Mesenchymal stem cell (in vitro differentiated cells and primary cell): ENCODE results near the gene HSPG2.

Source experiments
- DNase-seq: peaks from one replicate; pipeline ENCODE4 v3.0.0-alpha.2; 2013
- H2AFZ ChIP-seq: one replicate; pipeline ENCODE4 v1.6.1; 2013; ENCODE audit warnings: low read depth, mild to moderate bottlenecking, control low read depth, inconsistent platforms, low read length, moderate library complexity
- H2AK5ac ChIP-seq: 2 replicates; pipeline ENCODE4 v1.6.1; 2013; ENCODE audit warnings: low read length, moderate library complexity, mild to moderate bottlenecking, inconsistent platforms; ENCODE audit not compliant: severe bottlenecking
- H2BK120ac ChIP-seq: one replicate; pipeline ENCODE4 v1.6.1; 2013; ENCODE audit warnings: low read depth, mild to moderate bottlenecking, inconsistent platforms, low read length, moderate library complexity
- H2BK12ac ChIP-seq, 2 experiments: one replicate each; pipeline ENCODE4 v1.6.1; 2013; ENCODE audit warnings: inconsistent platforms in 2 of 2, low read length in 2 of 2, mild to moderate bottlenecking in 2 of 2, moderate library complexity in 2 of 2, control low read depth in 1 of 2
- H2BK15ac ChIP-seq: one replicate; pipeline ENCODE4 v1.6.1; 2013; ENCODE audit warnings: mild to moderate bottlenecking, low read depth, inconsistent platforms; ENCODE audit not compliant: poor library complexity, severe bottlenecking
- H2BK5ac ChIP-seq: 2 replicates; pipeline ENCODE4 v1.6.1; 2013; ENCODE audit warnings: low read depth, mild to moderate bottlenecking, low read length, control low read depth, inconsistent platforms; ENCODE audit not compliant: poor library complexity, severe bottlenecking
- H3K14ac ChIP-seq, 2 experiments: one replicate each; pipeline ENCODE4 v1.6.1; 2013; ENCODE audit warnings: inconsistent platforms in 2 of 2, low read length in 2 of 2, control low read depth in 1 of 2, mild to moderate bottlenecking in 1 of 2, moderate library complexity in 1 of 2
- H3K18ac ChIP-seq, 2 experiments: one replicate each; pipeline ENCODE4 v1.6.1; 2013; ENCODE audit warnings: inconsistent platforms in 2 of 2, low read length in 2 of 2, control low read depth in 1 of 2, low read depth in 1 of 2, mild to moderate bottlenecking in 1 of 2
- H3K23ac ChIP-seq, 2 experiments: one replicate each; pipeline ENCODE4 v1.6.1; 2013; ENCODE audit warnings: inconsistent platforms in 2 of 2, low read length in 2 of 2, mild to moderate bottlenecking in 2 of 2, moderate library complexity in 2 of 2, control low read depth in 1 of 2
- H3K27ac ChIP-seq: 2 replicates; pipeline ENCODE4 v1.5.1; 2013; ENCODE audit warnings: mild to moderate bottlenecking, moderate library complexity, low read length, control low read depth, inconsistent platforms; ENCODE audit not compliant: poor library complexity, severe bottlenecking
- H3K27me3 ChIP-seq, 2 experiments: 2 replicates each; pipeline versions ENCODE4 v1.6.1 to v1.7.0; 2013; ENCODE audit warnings: low read length in 2 of 2, mild to moderate bottlenecking in 2 of 2, moderate library complexity in 2 of 2, control low read depth in 1 of 2, inconsistent platforms in 1 of 2; ENCODE audit not compliant: control insufficient read depth in 1 of 2, insufficient read depth in 1 of 2
- H3K36me3 ChIP-seq, 2 experiments: 2 replicates each; pipeline versions ENCODE4 v1.6.1 to v1.7.0; 2013; ENCODE audit warnings: low read length in 2 of 2, control low read depth in 1 of 2, inconsistent platforms in 1 of 2, low read depth in 1 of 2, mild to moderate bottlenecking in 1 of 2; ENCODE audit not compliant: insufficient read depth in 2 of 2, control insufficient read depth in 1 of 2
- H3K4ac ChIP-seq, 2 experiments: one replicate each; pipeline ENCODE4 v1.6.1; 2013; ENCODE audit warnings: inconsistent platforms in 2 of 2, low read length in 2 of 2, mild to moderate bottlenecking in 2 of 2, moderate library complexity in 2 of 2, control low read depth in 1 of 2, low read depth in 1 of 2
- H3K4me1 ChIP-seq: 2 replicates; pipeline ENCODE4 v1.6.1; 2013; ENCODE audit warnings: low read depth, low read length, control low read depth; ENCODE audit not compliant: control insufficient read depth, insufficient read depth
- H3K4me2 ChIP-seq: 2 replicates; pipeline ENCODE4 v1.6.1; 2013; ENCODE audit warnings: low read length, mild to moderate bottlenecking, inconsistent platforms; ENCODE audit not compliant: poor library complexity, severe bottlenecking
- H3K4me3 ChIP-seq, 2 experiments: 2 replicates each; pipeline versions ENCODE4 v1.5.1 to v1.7.0; 2013; ENCODE audit warnings: low read length in 2 of 2, mild to moderate bottlenecking in 2 of 2, control low read depth in 1 of 2, low read depth in 1 of 2; ENCODE audit not compliant: insufficient read depth in 1 of 2
- H3K79me1 ChIP-seq: replicated peaks from 2 replicates; pipeline ENCODE4 v1.6.1; 2013; ENCODE audit warnings: mild to moderate bottlenecking, control low read depth, low read length, inconsistent platforms; ENCODE audit not compliant: poor library complexity, severe bottlenecking
- H3K9ac ChIP-seq: 2 replicates; pipeline ENCODE4 v1.7.0; 2013; ENCODE audit warnings: mild to moderate bottlenecking, low read length, moderate library complexity
- H3K9me3 ChIP-seq: 2 replicates; pipeline ENCODE4 v1.7.0; 2013; ENCODE audit warnings: mild to moderate bottlenecking, low read length; ENCODE audit not compliant: control insufficient read depth
- H4K8ac ChIP-seq: one replicate; pipeline ENCODE4 v1.6.1; 2013; ENCODE audit warnings: inconsistent platforms, mild to moderate bottlenecking, low read length, moderate library complexity
- H4K91ac ChIP-seq: one replicate; pipeline ENCODE4 v1.6.1; 2013; ENCODE audit warnings: mild to moderate bottlenecking, low read length, inconsistent platforms
- WGBS: methylation state at CpG from one replicate; pipeline ENCODE4 v1.1.7; 2013; ENCODE audit warnings: mixed read lengths; 5-methylcytosine and 5-hydroxymethylcytosine counted together

Gene HSPG2

GRCh38 chr1:21873174-21873573, 63.9 kb downstream of the HSPG2 start:
- Histone ChIP-seq H3K27ac (no peak overlapping the region), H2BK12ac (no peak overlapping the region), H2AK5ac (no peak overlapping the region), H3K36me3 (peaks cover 92 to 93% of the 10 kb centered on the region in 2 experiments), H3K23ac (no peak overlapping the region), H3K4me2 (no peak overlapping the region), H3K4ac (no peak overlapping the region), H2BK120ac (no peak overlapping the region), H2BK15ac (peak overlapping the region; percentile 8), H2AFZ (no peak overlapping the region), H3K18ac (no peak overlapping the region), H2BK5ac (no peak overlapping the region), H3K4me3 (no peak overlapping the region), H3K9me3 (no peaks in the 10 kb centered on the region), H3K4me1 (peaks cover 28% of the 10 kb centered on the region), H3K79me1 (peaks cover 30% of the 10 kb centered on the region), H3K14ac (no peak overlapping the region), H4K8ac (no peak overlapping the region), H3K9ac (no peak overlapping the region), H4K91ac (no peak overlapping the region), H3K27me3 (no peaks in the 10 kb centered on the region)
- 87% methylated on average over 8 of the region's 8 CpGs for WGBS
- no peak for DNase-seq

- Histone ChIP-seq H3K4me1 (peaks cover 28% of the 10 kb centered on the region), H3K9me3 (no peaks in the 10 kb centered on the region), H3K9ac (no peak overlapping the region), H2BK12ac (no peak overlapping the region), H3K4me2 (no peak overlapping the region), H3K4me3 (no peak overlapping the region), H4K8ac (no peak overlapping the region), H4K91ac (no peak overlapping the region), H3K36me3 (peaks cover 89 to 93% of the 10 kb centered on the region in 2 experiments), H2BK15ac (no peak overlapping the region), H3K4ac (no peak overlapping the region), H2AK5ac (no peak overlapping the region), H2AFZ (no peak overlapping the region), H2BK5ac (no peak overlapping the region), H3K18ac (no peak overlapping the region), H3K14ac (peak overlapping the region in 1 of 2 experiments; percentile 47), H3K27ac (no peak overlapping the region), H3K23ac (no peak overlapping the region), H3K27me3 (no peaks in the 10 kb centered on the region), H3K79me1 (peaks cover 32% of the 10 kb centered on the region), H2BK120ac (no peak overlapping the region)
- 97% methylated on average over 17 of the region's 17 CpGs for WGBS
- DNase-seq, result no peak
These were observed 64.5 kb downstream of the HSPG2 start for GRCh38 chr1:21872445-21873079.

GRCh38 chr1:21871943-21872342, 65.2 kb downstream of the HSPG2 start:
- Histone ChIP-seq H3K27me3 (no peaks in the 10 kb centered on the region), H3K14ac (no peak overlapping the region), H2BK120ac (no peak overlapping the region), H3K18ac (no peak overlapping the region), H4K8ac (no peak overlapping the region), H3K79me1 (peaks cover 33% of the 10 kb centered on the region), H3K4me2 (no peak overlapping the region), H3K23ac (no peak overlapping the region), H3K27ac (no peak overlapping the region), H3K4me3 (no peak overlapping the region), H2BK15ac (no peak overlapping the region), H2AFZ (no peak overlapping the region), H2BK5ac (no peak overlapping the region), H2BK12ac (no peak overlapping the region), H3K9ac (no peak overlapping the region), H3K4me1 (peaks cover 28% of the 10 kb centered on the region), H3K9me3 (no peaks in the 10 kb centered on the region), H2AK5ac (no peak overlapping the region), H3K36me3 (peaks cover 90 to 91% of the 10 kb centered on the region in 2 experiments), H3K4ac (no peak overlapping the region), H4K91ac (no peak overlapping the region)
- WGBS, result 95% methylated on average over 13 of the region's 13 CpGs
- DNase-seq, result no peak

- 96% methylated on average over 14 of the region's 15 CpGs for WGBS
- Histone ChIP-seq H3K36me3 (peaks cover 90 to 91% of the 10 kb centered on the region in 2 experiments), H2BK15ac (no peak overlapping the region), H2BK12ac (no peak overlapping the region), H4K91ac (no peak overlapping the region), H2AFZ (no peak overlapping the region), H3K79me1 (peaks cover 37% of the 10 kb centered on the region), H2BK120ac (no peak overlapping the region), H3K9me3 (no peaks in the 10 kb centered on the region), H4K8ac (no peak overlapping the region), H3K18ac (no peak overlapping the region), H2BK5ac (no peak overlapping the region), H3K9ac (peak overlapping the region; percentile 61), H3K14ac (no peak overlapping the region), H3K4ac (no peak overlapping the region), H3K27me3 (no peaks in the 10 kb centered on the region), H2AK5ac (peak overlapping the region; percentile 85), H3K23ac (peak overlapping the region in 1 of 2 experiments; percentile 48), H3K4me1 (peaks cover 28% of the 10 kb centered on the region), H3K4me2 (no peak overlapping the region), H3K27ac (no peak overlapping the region), H3K4me3 (peak overlapping the region in 1 of 2 experiments; percentile 35)
- no peak for DNase-seq
These were observed 66.5 kb downstream of the HSPG2 start for GRCh38 chr1:21870611-21871010.
